Fibroblast of mammary gland (primary cell): ENCODE measurements around the gene DPF1.
A peak's percentile ranks its signal among the peaks of the same experiment; 100 is the strongest.

Source experiments
- DNase-seq: peaks from one replicate; pipeline ENCODE4 v3.0.0-alpha.2; 2010; ENCODE audit warnings: low read depth
- H3K4me3 ChIP-seq: 2 replicates; pipeline ENCODE4 v1.5.1; 2011; ENCODE audit warnings: low read depth, mild to moderate bottlenecking, low read length, moderate library complexity; ENCODE audit not compliant: control insufficient read depth
- TF ChIP-seq, protein P1 (sequence below): conservative IDR thresholded peaks from 2 replicates; pipeline ENCODE4 v1.5.1; 2011; ENCODE audit warnings: low read depth, low read length, inconsistent platforms; ENCODE audit not compliant: control insufficient read depth, insufficient read depth

DPF1 gene

DNA sequence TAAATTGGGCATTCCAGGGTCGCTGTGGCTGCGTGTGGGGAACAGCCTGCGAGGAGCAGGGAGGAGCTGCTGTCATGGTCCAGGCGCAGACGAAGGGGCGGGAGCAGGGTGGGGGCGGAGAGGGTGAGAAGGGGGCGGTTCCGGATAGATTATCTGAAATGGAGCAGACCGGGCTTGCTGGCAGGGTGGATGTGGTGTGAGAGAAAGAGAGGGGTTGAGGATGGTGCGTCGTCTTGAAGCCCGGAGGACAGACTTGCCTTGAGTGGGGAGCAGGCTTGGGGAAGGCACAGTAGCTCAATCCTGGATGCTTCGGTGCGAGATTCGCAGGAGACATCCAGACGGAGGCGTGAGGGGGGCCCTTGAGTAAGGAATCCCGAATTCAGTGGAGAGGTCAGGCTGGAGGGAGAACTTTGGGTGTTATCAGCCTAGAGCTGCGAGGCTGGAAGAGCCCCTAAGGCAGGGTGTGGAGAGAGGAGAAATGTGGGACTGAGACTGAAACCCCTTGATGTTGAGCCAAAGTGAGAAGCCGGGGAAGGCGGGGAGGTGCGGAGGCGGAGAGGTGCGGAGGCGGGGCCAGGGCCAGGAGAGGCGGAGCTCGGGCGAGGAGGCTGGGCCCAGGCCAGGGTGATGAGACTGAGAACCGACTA, 40.6 kb downstream of the DPF1 start:
- peak overlapping the region; percentile 35 for H3K4me3 ChIP-seq
- TF ChIP-seq, protein P1, sequence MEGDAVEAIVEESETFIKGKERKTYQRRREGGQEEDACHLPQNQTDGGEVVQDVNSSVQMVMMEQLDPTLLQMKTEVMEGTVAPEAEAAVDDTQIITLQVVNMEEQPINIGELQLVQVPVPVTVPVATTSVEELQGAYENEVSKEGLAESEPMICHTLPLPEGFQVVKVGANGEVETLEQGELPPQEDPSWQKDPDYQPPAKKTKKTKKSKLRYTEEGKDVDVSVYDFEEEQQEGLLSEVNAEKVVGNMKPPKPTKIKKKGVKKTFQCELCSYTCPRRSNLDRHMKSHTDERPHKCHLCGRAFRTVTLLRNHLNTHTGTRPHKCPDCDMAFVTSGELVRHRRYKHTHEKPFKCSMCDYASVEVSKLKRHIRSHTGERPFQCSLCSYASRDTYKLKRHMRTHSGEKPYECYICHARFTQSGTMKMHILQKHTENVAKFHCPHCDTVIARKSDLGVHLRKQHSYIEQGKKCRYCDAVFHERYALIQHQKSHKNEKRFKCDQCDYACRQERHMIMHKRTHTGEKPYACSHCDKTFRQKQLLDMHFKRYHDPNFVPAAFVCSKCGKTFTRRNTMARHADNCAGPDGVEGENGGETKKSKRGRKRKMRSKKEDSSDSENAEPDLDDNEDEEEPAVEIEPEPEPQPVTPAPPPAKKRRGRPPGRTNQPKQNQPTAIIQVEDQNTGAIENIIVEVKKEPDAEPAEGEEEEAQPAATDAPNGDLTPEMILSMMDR = no peak
- peak; percentile 21 for DNase-seq

DNA sequence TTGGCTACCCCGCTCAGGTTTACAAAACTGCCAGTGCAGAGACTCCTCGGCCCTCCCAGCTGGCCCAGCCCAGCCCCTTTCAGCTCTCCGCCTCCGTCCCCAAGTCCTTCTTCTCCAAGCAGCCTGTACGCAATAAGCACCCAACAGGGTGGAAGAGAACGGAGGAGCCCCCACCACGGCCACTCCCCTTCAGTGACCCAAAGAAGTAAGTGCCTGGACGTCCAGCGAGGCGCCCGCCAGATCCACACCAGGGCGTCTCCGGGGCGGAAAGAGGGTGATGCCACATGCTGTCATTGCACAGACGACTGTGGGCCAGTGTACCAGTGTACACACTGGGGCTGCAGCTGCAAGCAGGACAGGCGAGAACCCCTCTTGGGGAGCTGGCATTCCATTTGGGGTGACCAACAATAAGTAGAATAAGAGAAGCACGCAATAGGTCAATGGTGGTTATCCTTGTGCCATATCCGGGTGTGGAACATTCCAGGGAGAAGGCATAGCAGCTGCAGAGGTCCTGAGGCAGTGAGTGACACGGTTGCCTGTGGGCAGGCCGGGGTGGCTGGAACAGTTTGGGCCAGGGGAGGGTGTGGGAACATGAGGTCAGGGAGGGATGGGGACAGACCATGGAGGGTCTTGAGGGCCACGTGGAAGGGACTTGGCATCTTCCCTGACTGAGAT, 41.3 kb downstream of the DPF1 start:
- no peak overlapping the region for H3K4me3 ChIP-seq
- TF ChIP-seq, protein P1 = no peak
- DNase-seq = no peak

DNA sequence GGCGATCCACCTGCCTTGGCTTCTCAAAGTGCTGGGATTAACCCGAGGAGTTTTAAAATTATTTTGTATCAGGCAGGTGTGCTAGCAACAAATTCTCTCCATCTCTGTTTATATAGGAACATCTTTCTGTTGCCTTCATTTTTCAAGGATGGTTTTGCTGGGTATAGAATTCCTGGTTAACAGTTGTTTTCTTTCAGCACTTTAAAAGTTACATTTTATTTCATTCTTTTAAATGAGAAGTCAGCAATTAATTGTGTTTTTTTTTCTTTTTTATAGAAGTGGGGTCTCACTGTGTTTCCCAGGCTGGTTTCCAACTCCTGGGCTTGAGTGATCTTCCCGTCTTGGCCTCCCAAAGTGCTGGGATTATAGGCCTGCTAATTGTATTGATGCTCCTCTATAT, 44.0 kb downstream of the DPF1 start:
- no peak overlapping the region for H3K4me3 ChIP-seq
- TF ChIP-seq, protein P1 = no peak
- DNase-seq = no peak

DNA sequence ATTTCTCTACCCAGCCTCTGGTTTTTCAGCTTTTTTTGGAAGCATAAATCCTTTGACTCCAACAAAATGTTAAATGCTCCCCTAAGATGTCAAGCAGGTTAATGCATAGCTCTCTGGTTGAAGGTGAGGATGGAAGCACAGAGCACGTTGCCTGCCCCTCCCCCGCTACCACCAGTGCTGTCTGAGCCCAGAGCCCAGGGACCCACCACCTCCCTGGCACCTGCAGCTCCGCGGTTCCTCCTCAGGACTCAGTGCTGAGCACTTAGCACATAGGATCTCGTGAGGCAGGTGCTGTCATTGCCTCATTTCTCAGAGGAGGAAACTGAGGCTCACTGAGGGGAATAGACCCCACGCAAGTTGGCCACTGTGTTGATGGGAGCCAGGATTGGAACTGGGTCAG, 48.6 kb downstream of the DPF1 start:
- TF ChIP-seq, protein P1 = no peak
- DNase-seq = no peak
- no peak overlapping the region for H3K4me3 ChIP-seq

DNA sequence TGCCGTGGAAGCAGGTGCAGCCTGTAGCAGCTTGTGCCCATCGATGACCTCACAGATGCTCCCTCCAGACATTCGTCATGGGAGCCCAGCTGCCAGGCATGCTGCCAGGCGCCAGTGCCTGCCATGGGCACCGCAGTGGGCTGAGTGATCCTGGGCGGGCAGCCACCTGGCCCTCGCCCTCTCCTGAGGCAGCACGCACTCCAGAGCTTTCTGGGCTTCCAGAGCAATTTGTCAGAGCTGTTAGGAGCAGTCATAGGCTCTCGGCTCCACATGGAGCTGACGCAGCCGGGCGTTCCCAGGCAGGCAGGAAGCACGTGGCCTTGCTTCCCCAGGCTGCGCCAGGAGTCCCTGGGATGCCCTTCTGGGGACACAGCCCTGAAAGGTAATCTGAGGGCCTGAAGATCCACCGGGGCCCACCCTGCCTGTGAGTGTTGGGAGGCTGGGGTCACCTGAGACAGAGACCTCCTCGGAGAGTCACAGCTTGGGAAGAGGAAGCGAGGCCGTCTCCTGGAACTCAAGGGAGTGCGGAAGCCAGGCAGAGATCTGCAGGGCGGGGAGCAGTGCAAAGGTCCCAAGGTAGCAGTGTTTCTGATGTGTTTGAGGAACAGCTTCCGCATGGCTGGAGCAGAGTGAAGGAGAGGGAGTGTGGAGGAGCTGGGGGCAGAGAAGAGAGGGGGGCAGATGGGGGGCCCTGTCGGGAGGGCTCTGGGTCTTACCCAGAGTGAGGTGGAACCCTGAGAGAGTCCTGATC, 50.6 kb downstream of the DPF1 start:
- TF ChIP-seq, protein P1 = no peak
- H3K4me3 ChIP-seq = no peak overlapping the region
- peak; percentile 61 for DNase-seq

DNA sequence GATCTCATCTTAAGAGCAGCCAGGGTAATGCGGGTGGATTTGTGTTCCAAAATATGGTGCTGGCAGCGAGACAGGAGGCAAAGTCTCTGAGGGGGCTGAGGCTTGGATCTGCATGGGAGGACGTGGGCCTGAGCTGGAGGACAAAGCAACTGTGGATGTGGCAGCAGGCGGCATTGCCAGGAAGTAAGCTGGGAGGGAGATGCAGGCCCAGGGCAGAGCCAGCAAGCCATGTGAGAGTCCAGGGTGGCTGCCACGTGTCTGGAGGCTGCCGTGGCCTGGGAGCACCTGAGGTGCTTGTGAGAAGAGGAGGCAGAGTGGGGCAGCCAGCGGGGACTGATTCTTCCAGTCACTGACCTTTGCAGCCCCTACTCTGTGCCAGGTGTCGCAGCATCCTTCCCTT, 52.0 kb downstream of the DPF1 start:
- H3K4me3 ChIP-seq = no peak overlapping the region
- TF ChIP-seq, protein P1 = no peak
- DNase-seq = no peak
